HEK293 (cell line): ENCODE results near the gene KREMEN2.
A peak's percentile ranks its signal among the peaks of the same experiment; 100 is the strongest.

Experiments used
- GLI4 ChIP-seq: fragments of 450-650 bp; formaldehyde crosslinking; IDR thresholded peaks from 2 replicates; pipeline ENCODE4 v1.5.1; 2016; ENCODE audit warnings: missing biosample characterization, missing genetic modification characterization
- HOXA7 ChIP-seq: sonication (generic); formaldehyde crosslinking; IDR thresholded peaks from 2 replicates; pipeline ENCODE4 v1.8.1; 2022; ENCODE audit warnings: missing genetic modification reagents, borderline replicate concordance
- MEIS1 ChIP-seq: sonication (generic); formaldehyde crosslinking; IDR thresholded peaks from 2 replicates; pipeline ENCODE4 v1.8.1; 2022; ENCODE audit warnings: missing genetic modification reagents, mild to moderate bottlenecking, borderline replicate concordance
- PRDM1 ChIP-seq: fragments of 450-650 bp; formaldehyde crosslinking; IDR thresholded peaks from 2 replicates; pipeline ENCODE4; 2016; ENCODE audit warnings: missing biosample characterization, missing genetic modification characterization
- TRIM28 ChIP-seq: IDR thresholded peaks from 2 replicates; pipeline ENCODE4 v1.6.1; 2011; ENCODE audit warnings: low read length, control low read depth, borderline replicate concordance
- ZBTB20 ChIP-seq: fragments of 450-650 bp; formaldehyde crosslinking; IDR thresholded peaks from 2 replicates; pipeline ENCODE4 v1.5.1; 2016; ENCODE audit warnings: missing biosample characterization, missing genetic modification characterization
- ZBTB21 ChIP-seq: fragments of 450-650 bp; formaldehyde crosslinking; IDR thresholded peaks from 2 replicates; pipeline ENCODE4 v1.5.1; 2017; ENCODE audit warnings: missing biosample characterization, missing genetic modification characterization
- ZBTB48 ChIP-seq: fragments of 450-650 bp; formaldehyde crosslinking; IDR thresholded peaks from 2 replicates; pipeline ENCODE4 v1.5.1; 2016; ENCODE audit warnings: missing biosample characterization, missing genetic modification characterization
- ZNF138 ChIP-seq: fragments of 450-650 bp; formaldehyde crosslinking; IDR thresholded peaks from 2 replicates; pipeline ENCODE4 v1.5.1; 2016; ENCODE audit warnings: missing biosample characterization, missing genetic modification characterization, borderline replicate concordance
- ZNF211 ChIP-seq: fragments of 450-650 bp; formaldehyde crosslinking; IDR thresholded peaks from 2 replicates; pipeline ENCODE4 v1.5.1; 2016; ENCODE audit warnings: low read depth, missing biosample characterization, missing genetic modification characterization
- ZNF274 ChIP-seq, 2 experiments: fragments of 200-500 bp in 1 of 2; fragments of 450-650 bp in 1 of 2; sonication (Bioruptor generic) in 1 of 2; formaldehyde crosslinking in 1 of 2; IDR thresholded peaks; 2 replicates each; pipeline versions ENCODE4 v1.5.1 to v1.6.1; 2014 to 2016; ENCODE audit warnings: borderline replicate concordance in 1 of 2, inconsistent platforms in 1 of 2, low read length in 1 of 2, missing biosample characterization in 1 of 2, missing genetic modification characterization in 1 of 2
- ZNF350 ChIP-seq: fragments of 450-650 bp; formaldehyde crosslinking; IDR thresholded peaks from 2 replicates; pipeline ENCODE4 v1.5.0; 2017; ENCODE audit warnings: missing biosample characterization, mild to moderate bottlenecking, missing genetic modification characterization
- ZNF416 ChIP-seq: fragments of 450-650 bp; formaldehyde crosslinking; IDR thresholded peaks from 2 replicates; pipeline ENCODE4 v1.5.1; 2016; ENCODE audit warnings: missing biosample characterization, missing genetic modification characterization
- ZNF433 ChIP-seq: fragments of 450-650 bp; formaldehyde crosslinking; IDR thresholded peaks from 2 replicates; pipeline ENCODE4 v1.5.1; 2016; ENCODE audit warnings: missing biosample characterization, missing genetic modification characterization, low read depth
- ZNF610 ChIP-seq: fragments of 450-650 bp; formaldehyde crosslinking; IDR thresholded peaks from 2 replicates; pipeline ENCODE4 v1.5.1; 2016; ENCODE audit warnings: missing biosample characterization, missing genetic modification characterization, borderline replicate concordance
- ZNF621 ChIP-seq: fragments of 450-650 bp; formaldehyde crosslinking; IDR thresholded peaks from 2 replicates; pipeline ENCODE4 v1.5.1; 2017; ENCODE audit warnings: missing biosample characterization, missing genetic modification characterization
- ZNF660 ChIP-seq: fragments of 450-650 bp; IDR thresholded peaks from 2 replicates; pipeline ENCODE4 v1.5.1; 2018; ENCODE audit warnings: missing biosample characterization, mild to moderate bottlenecking, missing genetic modification characterization
- ZNF776 ChIP-seq: fragments of 450-650 bp; formaldehyde crosslinking; IDR thresholded peaks from 2 replicates; pipeline ENCODE4 v1.5.0; 2017; ENCODE audit warnings: missing biosample characterization, missing genetic modification characterization, borderline replicate concordance
- ZNF792 ChIP-seq: fragments of 450-650 bp; formaldehyde crosslinking; IDR thresholded peaks from 2 replicates; pipeline ENCODE4 v1.5.1; 2016; ENCODE audit warnings: missing biosample characterization, missing genetic modification characterization
- ZNF830 ChIP-seq: fragments of 450-650 bp; IDR thresholded peaks from 2 replicates; pipeline ENCODE4 v1.5.0; 2018; ENCODE audit warnings: missing biosample characterization, missing genetic modification characterization, low read depth, mild to moderate bottlenecking, moderate library complexity
- ZSCAN16 ChIP-seq: fragments of 450-650 bp; formaldehyde crosslinking; IDR thresholded peaks from 2 replicates; pipeline ENCODE4 v1.5.1; 2016; ENCODE audit warnings: missing biosample characterization, missing genetic modification characterization
- TF ChIP-seq, protein P1 (sequence below): fragments of 450-650 bp; IDR thresholded peaks from 2 replicates; pipeline ENCODE4 v1.5.1; 2018; ENCODE audit warnings: missing biosample characterization, mild to moderate bottlenecking, missing genetic modification characterization
- TF ChIP-seq, protein P2 (sequence below): fragments of 450-650 bp; formaldehyde crosslinking; IDR thresholded peaks from 2 replicates; pipeline ENCODE4 v1.5.1; 2016; ENCODE audit warnings: missing biosample characterization, missing genetic modification characterization, borderline replicate concordance
- TF ChIP-seq, protein P3 (sequence below): fragments of 450-650 bp; formaldehyde crosslinking; IDR thresholded peaks from 2 replicates; pipeline ENCODE4 v1.5.1; 2016; ENCODE audit warnings: missing biosample characterization, missing genetic modification characterization
- TF ChIP-seq, protein P4 (sequence below): fragments of 450-650 bp; formaldehyde crosslinking; IDR thresholded peaks from 2 replicates; pipeline ENCODE4 v1.5.1; 2016; ENCODE audit warnings: missing biosample characterization, missing genetic modification characterization
- TF ChIP-seq, protein P5 (sequence below): fragments of 450-650 bp; formaldehyde crosslinking; IDR thresholded peaks from 2 replicates; pipeline ENCODE4 v1.5.1; 2016; ENCODE audit warnings: missing biosample characterization, missing genetic modification characterization

The KREMEN2 gene

DNA sequence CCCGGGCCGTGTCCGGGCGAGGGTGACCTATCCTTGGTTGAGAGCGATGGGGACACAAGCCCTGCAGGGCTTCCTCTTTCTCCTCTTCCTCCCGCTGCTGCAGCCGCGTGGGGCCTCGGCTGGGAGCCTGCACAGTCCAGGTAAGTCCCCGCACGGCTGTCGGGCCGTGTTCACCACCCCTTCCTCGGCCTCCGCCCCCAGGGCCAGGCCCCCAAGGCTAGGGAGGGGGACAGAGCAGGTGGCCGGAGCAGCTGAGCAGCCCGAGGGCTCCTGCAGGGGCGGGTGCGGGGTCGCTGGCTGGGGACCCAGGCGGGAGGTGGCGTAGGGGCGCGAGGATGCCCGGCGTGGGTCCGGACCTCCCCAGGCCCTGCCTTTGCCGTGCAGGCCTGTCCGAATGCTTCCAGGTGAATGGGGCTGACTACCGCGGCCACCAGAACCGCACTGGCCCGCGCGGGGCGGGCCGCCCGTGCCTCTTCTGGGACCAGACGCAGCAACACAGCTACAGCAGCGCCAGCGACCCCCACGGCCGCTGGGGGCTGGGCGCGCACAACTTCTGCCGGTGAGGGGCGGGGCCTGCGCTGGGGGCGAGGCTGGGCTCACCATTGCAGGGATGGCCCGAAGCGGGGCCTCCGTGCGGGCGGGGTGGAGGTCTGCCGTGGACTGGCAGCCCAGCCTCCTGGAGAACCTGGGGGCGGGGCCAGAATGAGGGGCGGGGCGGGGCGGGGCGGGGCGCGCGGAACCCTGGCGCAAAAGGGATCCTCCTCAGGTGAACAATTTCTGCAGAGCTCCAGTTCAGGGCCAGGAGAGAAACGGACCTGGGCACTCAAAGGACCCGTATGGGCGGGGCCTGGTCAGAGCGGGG, 631 bp downstream of the KREMEN2 start (continued):
- no peak for TF ChIP-seq ZNF621 (tag by site-specific recombination)
- TF ChIP-seq ZNF660 (tag by site-specific recombination): no peak
- TF ChIP-seq, protein P1, sequence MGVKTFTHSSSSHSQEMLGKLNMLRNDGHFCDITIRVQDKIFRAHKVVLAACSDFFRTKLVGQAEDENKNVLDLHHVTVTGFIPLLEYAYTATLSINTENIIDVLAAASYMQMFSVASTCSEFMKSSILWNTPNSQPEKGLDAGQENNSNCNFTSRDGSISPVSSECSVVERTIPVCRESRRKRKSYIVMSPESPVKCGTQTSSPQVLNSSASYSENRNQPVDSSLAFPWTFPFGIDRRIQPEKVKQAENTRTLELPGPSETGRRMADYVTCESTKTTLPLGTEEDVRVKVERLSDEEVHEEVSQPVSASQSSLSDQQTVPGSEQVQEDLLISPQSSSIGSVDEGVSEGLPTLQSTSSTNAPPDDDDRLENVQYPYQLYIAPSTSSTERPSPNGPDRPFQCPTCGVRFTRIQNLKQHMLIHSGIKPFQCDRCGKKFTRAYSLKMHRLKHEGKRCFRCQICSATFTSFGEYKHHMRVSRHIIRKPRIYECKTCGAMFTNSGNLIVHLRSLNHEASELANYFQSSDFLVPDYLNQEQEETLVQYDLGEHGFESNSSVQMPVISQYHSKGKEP (tag by site-specific recombination): no peak
- TF ChIP-seq ZNF792: no peak
- TF ChIP-seq, protein P2, sequence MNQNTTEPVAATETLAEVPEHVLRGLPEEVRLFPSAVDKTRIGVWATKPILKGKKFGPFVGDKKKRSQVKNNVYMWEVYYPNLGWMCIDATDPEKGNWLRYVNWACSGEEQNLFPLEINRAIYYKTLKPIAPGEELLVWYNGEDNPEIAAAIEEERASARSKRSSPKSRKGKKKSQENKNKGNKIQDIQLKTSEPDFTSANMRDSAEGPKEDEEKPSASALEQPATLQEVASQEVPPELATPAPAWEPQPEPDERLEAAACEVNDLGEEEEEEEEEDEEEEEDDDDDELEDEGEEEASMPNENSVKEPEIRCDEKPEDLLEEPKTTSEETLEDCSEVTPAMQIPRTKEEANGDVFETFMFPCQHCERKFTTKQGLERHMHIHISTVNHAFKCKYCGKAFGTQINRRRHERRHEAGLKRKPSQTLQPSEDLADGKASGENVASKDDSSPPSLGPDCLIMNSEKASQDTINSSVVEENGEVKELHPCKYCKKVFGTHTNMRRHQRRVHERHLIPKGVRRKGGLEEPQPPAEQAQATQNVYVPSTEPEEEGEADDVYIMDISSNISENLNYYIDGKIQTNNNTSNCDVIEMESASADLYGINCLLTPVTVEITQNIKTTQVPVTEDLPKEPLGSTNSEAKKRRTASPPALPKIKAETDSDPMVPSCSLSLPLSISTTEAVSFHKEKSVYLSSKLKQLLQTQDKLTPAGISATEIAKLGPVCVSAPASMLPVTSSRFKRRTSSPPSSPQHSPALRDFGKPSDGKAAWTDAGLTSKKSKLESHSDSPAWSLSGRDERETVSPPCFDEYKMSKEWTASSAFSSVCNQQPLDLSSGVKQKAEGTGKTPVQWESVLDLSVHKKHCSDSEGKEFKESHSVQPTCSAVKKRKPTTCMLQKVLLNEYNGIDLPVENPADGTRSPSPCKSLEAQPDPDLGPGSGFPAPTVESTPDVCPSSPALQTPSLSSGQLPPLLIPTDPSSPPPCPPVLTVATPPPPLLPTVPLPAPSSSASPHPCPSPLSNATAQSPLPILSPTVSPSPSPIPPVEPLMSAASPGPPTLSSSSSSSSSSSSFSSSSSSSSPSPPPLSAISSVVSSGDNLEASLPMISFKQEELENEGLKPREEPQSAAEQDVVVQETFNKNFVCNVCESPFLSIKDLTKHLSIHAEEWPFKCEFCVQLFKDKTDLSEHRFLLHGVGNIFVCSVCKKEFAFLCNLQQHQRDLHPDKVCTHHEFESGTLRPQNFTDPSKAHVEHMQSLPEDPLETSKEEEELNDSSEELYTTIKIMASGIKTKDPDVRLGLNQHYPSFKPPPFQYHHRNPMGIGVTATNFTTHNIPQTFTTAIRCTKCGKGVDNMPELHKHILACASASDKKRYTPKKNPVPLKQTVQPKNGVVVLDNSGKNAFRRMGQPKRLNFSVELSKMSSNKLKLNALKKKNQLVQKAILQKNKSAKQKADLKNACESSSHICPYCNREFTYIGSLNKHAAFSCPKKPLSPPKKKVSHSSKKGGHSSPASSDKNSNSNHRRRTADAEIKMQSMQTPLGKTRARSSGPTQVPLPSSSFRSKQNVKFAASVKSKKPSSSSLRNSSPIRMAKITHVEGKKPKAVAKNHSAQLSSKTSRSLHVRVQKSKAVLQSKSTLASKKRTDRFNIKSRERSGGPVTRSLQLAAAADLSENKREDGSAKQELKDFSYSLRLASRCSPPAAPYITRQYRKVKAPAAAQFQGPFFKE: no peak
- peak; percentile 47; the same call in 1 of the 2 replicates for TF ChIP-seq ZBTB20 (tag by site-specific recombination)
- TF ChIP-seq, protein P3, sequence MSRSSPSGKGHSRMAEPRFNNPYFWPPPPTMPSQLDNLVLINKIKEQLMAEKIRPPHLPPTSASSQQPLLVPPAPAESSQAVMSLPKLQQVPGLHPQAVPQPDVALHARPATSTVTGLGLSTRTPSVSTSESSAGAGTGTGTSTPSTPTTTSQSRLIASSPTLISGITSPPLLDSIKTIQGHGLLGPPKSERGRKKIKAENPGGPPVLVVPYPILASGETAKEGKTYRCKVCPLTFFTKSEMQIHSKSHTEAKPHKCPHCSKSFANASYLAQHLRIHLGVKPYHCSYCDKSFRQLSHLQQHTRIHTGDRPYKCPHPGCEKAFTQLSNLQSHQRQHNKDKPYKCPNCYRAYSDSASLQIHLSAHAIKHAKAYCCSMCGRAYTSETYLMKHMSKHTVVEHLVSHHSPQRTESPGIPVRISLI (tag by site-specific recombination): no peak
- TF ChIP-seq ZNF433 (tag by site-specific recombination): no peak
- TF ChIP-seq ZNF830 (tag by site-specific recombination): no peak
- TF ChIP-seq ZBTB21 (tag by site-specific recombination): no peak
- no peak for TF ChIP-seq ZNF610 (tag by site-specific recombination)
- no peak for TF ChIP-seq ZNF211 (tag by site-specific recombination)
- 0 out of 2 replicates have a peak, but pooled peaks have one; percentile 12 for TF ChIP-seq ZBTB48 (tag by site-specific recombination)
- TF ChIP-seq, protein P4, sequence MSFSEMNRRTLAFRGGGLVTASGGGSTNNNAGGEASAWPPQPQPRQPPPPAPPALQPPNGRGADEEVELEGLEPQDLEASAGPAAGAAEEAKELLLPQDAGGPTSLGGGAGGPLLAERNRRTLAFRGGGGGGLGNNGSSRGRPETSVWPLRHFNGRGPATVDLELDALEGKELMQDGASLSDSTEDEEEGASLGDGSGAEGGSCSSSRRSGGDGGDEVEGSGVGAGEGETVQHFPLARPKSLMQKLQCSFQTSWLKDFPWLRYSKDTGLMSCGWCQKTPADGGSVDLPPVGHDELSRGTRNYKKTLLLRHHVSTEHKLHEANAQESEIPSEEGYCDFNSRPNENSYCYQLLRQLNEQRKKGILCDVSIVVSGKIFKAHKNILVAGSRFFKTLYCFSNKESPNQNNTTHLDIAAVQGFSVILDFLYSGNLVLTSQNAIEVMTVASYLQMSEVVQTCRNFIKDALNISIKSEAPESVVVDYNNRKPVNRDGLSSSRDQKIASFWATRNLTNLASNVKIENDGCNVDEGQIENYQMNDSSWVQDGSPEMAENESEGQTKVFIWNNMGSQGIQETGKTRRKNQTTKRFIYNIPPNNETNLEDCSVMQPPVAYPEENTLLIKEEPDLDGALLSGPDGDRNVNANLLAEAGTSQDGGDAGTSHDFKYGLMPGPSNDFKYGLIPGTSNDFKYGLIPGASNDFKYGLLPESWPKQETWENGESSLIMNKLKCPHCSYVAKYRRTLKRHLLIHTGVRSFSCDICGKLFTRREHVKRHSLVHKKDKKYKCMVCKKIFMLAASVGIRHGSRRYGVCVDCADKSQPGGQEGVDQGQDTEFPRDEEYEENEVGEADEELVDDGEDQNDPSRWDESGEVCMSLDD: no peak
- TF ChIP-seq ZNF416 (tag by site-specific recombination): no peak
- no peak for TF ChIP-seq ZNF138 (tag by site-specific recombination)
- no peak for TF ChIP-seq GLI4 (tag by site-specific recombination)
- no peak for TF ChIP-seq ZNF776 (tag by site-specific recombination)
- no peak for TF ChIP-seq TRIM28
- TF ChIP-seq ZSCAN16: no peak
- no peak for TF ChIP-seq MEIS1 (CRISPR knock-in tag)
- no peak for TF ChIP-seq ZNF350 (tag by site-specific recombination)
- TF ChIP-seq PRDM1: no peak
- TF ChIP-seq, protein P5, sequence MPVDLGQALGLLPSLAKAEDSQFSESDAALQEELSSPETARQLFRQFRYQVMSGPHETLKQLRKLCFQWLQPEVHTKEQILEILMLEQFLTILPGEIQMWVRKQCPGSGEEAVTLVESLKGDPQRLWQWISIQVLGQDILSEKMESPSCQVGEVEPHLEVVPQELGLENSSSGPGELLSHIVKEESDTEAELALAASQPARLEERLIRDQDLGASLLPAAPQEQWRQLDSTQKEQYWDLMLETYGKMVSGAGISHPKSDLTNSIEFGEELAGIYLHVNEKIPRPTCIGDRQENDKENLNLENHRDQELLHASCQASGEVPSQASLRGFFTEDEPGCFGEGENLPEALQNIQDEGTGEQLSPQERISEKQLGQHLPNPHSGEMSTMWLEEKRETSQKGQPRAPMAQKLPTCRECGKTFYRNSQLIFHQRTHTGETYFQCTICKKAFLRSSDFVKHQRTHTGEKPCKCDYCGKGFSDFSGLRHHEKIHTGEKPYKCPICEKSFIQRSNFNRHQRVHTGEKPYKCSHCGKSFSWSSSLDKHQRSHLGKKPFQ (tag by site-specific recombination): no peak
- TF ChIP-seq HOXA7 (CRISPR knock-in tag): no peak
- no peak for TF ChIP-seq ZNF274 (IDR thresholded peaks at IDR 0.05; ENCODE audit: low read length)
- TF ChIP-seq ZNF274 (tag by site-specific recombination; IDR thresholded peaks at IDR 0.05; ENCODE audit: borderline replicate concordance): no peak
